Activated CD8-positive, alpha-beta T cell treated with anti-CD3 and anti-CD28 coated beads, Interleukin-2, amount 10 ng/mL, durations not matched to agents 7 days and 5 days (primary cell): ENCODE data around the gene MCU. TPM values are rescaled to one million over a fixed set of nuclear protein-coding genes. Genes with fewer than 3 reads are reported as not detected.

ENCODE experiments used
- ATAC-seq: fragments of 150-1000 bp; cut with Tn5 transposase; one replicate; pipeline ENCODE4 v1.10.0; 2021; ENCODE audit warnings: moderate library complexity
- CTCF ChIA-PET: fragments of 350-600 bp; sonication (Branson Sonifier 250); formaldehyde crosslinking; loops from one replicate; lab custom pipeline; 2021; ENCODE audit warnings: antibody characterized with exemption; lab: Charles Lee
- POLR2A ChIA-PET: fragments of 350-600 bp; sonication (Branson Sonifier 250); formaldehyde crosslinking; loops from one replicate; lab custom pipeline; 2021; ENCODE audit warnings: antibody characterized with exemption; lab: Charles Lee
- DNase-seq: peaks from one replicate; pipeline ENCODE4 v3.0.0-alpha.2; 2020
- H3K27ac Mint-ChIP-seq: one replicate; pipeline ENCODE4 v1.8.0; 2021; ENCODE audit warnings: mild to moderate bottlenecking, mixed read lengths
- H3K27me3 Mint-ChIP-seq: one replicate; pipeline ENCODE4 v1.8.0; 2021; ENCODE audit warnings: low read depth, mixed read lengths
- H3K36me3 Mint-ChIP-seq: one replicate; pipeline ENCODE4 v1.8.0; 2021; ENCODE audit warnings: low read depth, mixed read lengths
- H3K4me1 Mint-ChIP-seq: one replicate; pipeline ENCODE4 v1.8.0; 2021; ENCODE audit warnings: low read depth, mixed read lengths
- H3K4me3 Mint-ChIP-seq: one replicate; pipeline ENCODE4 v1.8.0; 2021; ENCODE audit warnings: mild to moderate bottlenecking, mixed read lengths
- H3K9me3 Mint-ChIP-seq: one replicate; pipeline ENCODE4 v1.8.0; 2022; ENCODE audit warnings: mixed read lengths; ENCODE audit not compliant: insufficient read depth
- total RNA-seq, 2 experiments: library from RNA; stranded (reverse); gene quantifications; one replicate each; pipeline ENCODE4 v1.2.3, GENCODE V29; 2021

MCU gene
- total RNA-seq, 2 experiments from 2014 or later, result 11.3 to 11.6 TPM

- H3K36me3 Mint-ChIP-seq, result no peaks in the 10 kb centered on the region
- no peaks in the 10 kb centered on the region for H3K27me3 Mint-ChIP-seq
- H3K4me3 Mint-ChIP-seq, result no peak overlapping the region
- ChIA-PET CTCF (interaction anchor here (0.8 to 1.5 kb wide), 2 partner anchors 9 to 17 kb away, joined by 3 to 4 read pairs; partner anchors contain the start of gene MCU), POLR2A (no interaction called here)
- H3K4me1 Mint-ChIP-seq, result peaks cover 4% of the 10 kb centered on the region
- no peak overlapping the region for H3K27ac Mint-ChIP-seq
- ATAC-seq (no peak), DNase-seq (no peak)
- no peaks in the 10 kb centered on the region for H3K9me3 Mint-ChIP-seq
Observed at GRCh38 chr10:72709041-72709440, 17.1 kb downstream of the MCU start.

GRCh38 chr10:72712136-72712535 is 20.2 kb downstream of the MCU start:
- ATAC-seq (no peak), DNase-seq (no peak)
- no peaks in the 10 kb centered on the region for H3K27me3 Mint-ChIP-seq
- POLR2A ChIA-PET, result no interaction called here
- peaks cover 3% of the 10 kb centered on the region for H3K4me1 Mint-ChIP-seq
- no peak overlapping the region for H3K4me3 Mint-ChIP-seq
- H3K27ac Mint-ChIP-seq, result no peak overlapping the region
- peaks cover 2% of the 10 kb centered on the region for H3K36me3 Mint-ChIP-seq
- no peaks in the 10 kb centered on the region for H3K9me3 Mint-ChIP-seq
- CTCF ChIA-PET, result no interaction called here

GRCh38 chr10:72719941-72720592 is 28.1 kb downstream of the MCU start:
- ATAC-seq (no peak), DNase-seq (no peak)
- Mint-ChIP-seq H3K9me3 (no peaks in the 10 kb centered on the region), H3K36me3 (peaks cover 2% of the 10 kb centered on the region), H3K27me3 (no peaks in the 10 kb centered on the region), H3K4me3 (no peak overlapping the region), H3K27ac (no peak overlapping the region), H3K4me1 (no peaks in the 10 kb centered on the region)
- ChIA-PET CTCF (interaction anchor here (0.6 to 0.8 kb wide), 2 partner anchors 16 to 19 kb away, joined by 3 read pairs; no protein-coding TSS in a partner anchor), POLR2A (no interaction called here)

GRCh38 chr10:72720814-72721660 is 29.1 kb downstream of the MCU start:
- Mint-ChIP-seq H3K27me3 (no peaks in the 10 kb centered on the region), H3K36me3 (no peaks in the 10 kb centered on the region), H3K4me3 (no peak overlapping the region), H3K4me1 (no peaks in the 10 kb centered on the region), H3K27ac (no peak overlapping the region), H3K9me3 (no peaks in the 10 kb centered on the region)
- ChIA-PET CTCF (interaction anchor here (0.8 kb wide), 1 partner anchor 15 kb away, joined by 3 read pairs; no protein-coding TSS in a partner anchor), POLR2A (no interaction called here)
- DNase-seq, result no peak
- ATAC-seq, result no peak

GRCh38 chr10:72727130-72727529 is 35.2 kb downstream of the MCU start:
- no peaks in the 10 kb centered on the region for H3K36me3 Mint-ChIP-seq
- H3K4me1 Mint-ChIP-seq, result no peaks in the 10 kb centered on the region
- H3K9me3 Mint-ChIP-seq, result no peaks in the 10 kb centered on the region
- no peaks in the 10 kb centered on the region for H3K27me3 Mint-ChIP-seq
- H3K27ac Mint-ChIP-seq, result no peak overlapping the region
- ChIA-PET POLR2A (no interaction called here), CTCF (no interaction called here)
- no peak for ATAC-seq
- no peak for DNase-seq
- H3K4me3 Mint-ChIP-seq, result no peak overlapping the region

- no peaks in the 10 kb centered on the region for H3K4me1 Mint-ChIP-seq
- H3K27ac Mint-ChIP-seq, result no peak overlapping the region
- DNase-seq (no peak), ATAC-seq (no peak)
- ChIA-PET POLR2A (no interaction called here), CTCF (no interaction called here)
- no peaks in the 10 kb centered on the region for H3K36me3 Mint-ChIP-seq
- H3K9me3 Mint-ChIP-seq, result no peaks in the 10 kb centered on the region
- no peak overlapping the region for H3K4me3 Mint-ChIP-seq
- H3K27me3 Mint-ChIP-seq, result no peaks in the 10 kb centered on the region
Observed at GRCh38 chr10:72728462-72728861, 36.5 kb downstream of the MCU start.

- no peak for ATAC-seq
- Mint-ChIP-seq H3K9me3 (no peaks in the 10 kb centered on the region), H3K4me3 (no peak overlapping the region), H3K27me3 (no peaks in the 10 kb centered on the region), H3K36me3 (no peaks in the 10 kb centered on the region), H3K27ac (no peak overlapping the region), H3K4me1 (no peaks in the 10 kb centered on the region)
- no peak for DNase-seq
- ChIA-PET POLR2A (no interaction called here), CTCF (no interaction called here)
Observed at GRCh38 chr10:72729528-72729927, 37.6 kb downstream of the MCU start.

GRCh38 chr10:72730479-72730878 is 38.5 kb downstream of the MCU start:
- ChIA-PET POLR2A (no interaction called here), CTCF (no interaction called here)
- H3K36me3 Mint-ChIP-seq, result no peaks in the 10 kb centered on the region
- H3K27me3 Mint-ChIP-seq, result no peaks in the 10 kb centered on the region
- no peaks in the 10 kb centered on the region for H3K9me3 Mint-ChIP-seq
- no peaks in the 10 kb centered on the region for H3K4me1 Mint-ChIP-seq
- ATAC-seq (no peak), DNase-seq (no peak)
- no peak overlapping the region for H3K4me3 Mint-ChIP-seq
- no peak overlapping the region for H3K27ac Mint-ChIP-seq

GRCh38 chr10:72731916-72732419 is 40.0 kb downstream of the MCU start:
- CTCF ChIA-PET, result no interaction called here
- H3K9me3 Mint-ChIP-seq, result no peaks in the 10 kb centered on the region
- no peak overlapping the region for H3K27ac Mint-ChIP-seq
- H3K4me3 Mint-ChIP-seq, result no peak overlapping the region
- POLR2A ChIA-PET, result no interaction called here
- ATAC-seq (no peak), DNase-seq (no peak)
- no peaks in the 10 kb centered on the region for H3K27me3 Mint-ChIP-seq
- no peaks in the 10 kb centered on the region for H3K36me3 Mint-ChIP-seq
- H3K4me1 Mint-ChIP-seq, result no peaks in the 10 kb centered on the region

- DNase-seq, result no peak
- no peak overlapping the region for H3K4me3 Mint-ChIP-seq
- ATAC-seq, result no peak
- ChIA-PET CTCF (no interaction called here), POLR2A (no interaction called here)
- H3K36me3 Mint-ChIP-seq, result no peaks in the 10 kb centered on the region
- no peaks in the 10 kb centered on the region for H3K9me3 Mint-ChIP-seq
- H3K27me3 Mint-ChIP-seq, result no peaks in the 10 kb centered on the region
- H3K27ac Mint-ChIP-seq, result no peak overlapping the region
- no peaks in the 10 kb centered on the region for H3K4me1 Mint-ChIP-seq
Observed at GRCh38 chr10:72732521-72732920, 40.6 kb downstream of the MCU start.

- ChIA-PET CTCF (interaction anchor here (0.9 kb wide), 1 partner anchor 11 kb away, joined by 4 read pairs; no protein-coding TSS in a partner anchor), POLR2A (no interaction called here)
- Mint-ChIP-seq H3K27me3 (no peaks in the 10 kb centered on the region), H3K27ac (no peak overlapping the region), H3K4me3 (no peak overlapping the region), H3K9me3 (no peaks in the 10 kb centered on the region), H3K36me3 (no peaks in the 10 kb centered on the region), H3K4me1 (no peaks in the 10 kb centered on the region)
- DNase-seq (no peak), ATAC-seq (no peak)
Observed at GRCh38 chr10:72733989-72734388, 42.0 kb downstream of the MCU start.
